NCI-H2171 (cell line): ENCODE results near the gene ALKBH7.
"Not testable (repeated sequence)": the region's sequence is repeated elsewhere in the genome, so short reads cannot be mapped to it uniquely, and the experiment has no call there.

ENCODE experiments used
- DNase-seq: peaks from one replicate; lab custom pipeline; 2025; lab: John Stamatoyannopoulos, UW

ALKBH7 gene

DNA sequence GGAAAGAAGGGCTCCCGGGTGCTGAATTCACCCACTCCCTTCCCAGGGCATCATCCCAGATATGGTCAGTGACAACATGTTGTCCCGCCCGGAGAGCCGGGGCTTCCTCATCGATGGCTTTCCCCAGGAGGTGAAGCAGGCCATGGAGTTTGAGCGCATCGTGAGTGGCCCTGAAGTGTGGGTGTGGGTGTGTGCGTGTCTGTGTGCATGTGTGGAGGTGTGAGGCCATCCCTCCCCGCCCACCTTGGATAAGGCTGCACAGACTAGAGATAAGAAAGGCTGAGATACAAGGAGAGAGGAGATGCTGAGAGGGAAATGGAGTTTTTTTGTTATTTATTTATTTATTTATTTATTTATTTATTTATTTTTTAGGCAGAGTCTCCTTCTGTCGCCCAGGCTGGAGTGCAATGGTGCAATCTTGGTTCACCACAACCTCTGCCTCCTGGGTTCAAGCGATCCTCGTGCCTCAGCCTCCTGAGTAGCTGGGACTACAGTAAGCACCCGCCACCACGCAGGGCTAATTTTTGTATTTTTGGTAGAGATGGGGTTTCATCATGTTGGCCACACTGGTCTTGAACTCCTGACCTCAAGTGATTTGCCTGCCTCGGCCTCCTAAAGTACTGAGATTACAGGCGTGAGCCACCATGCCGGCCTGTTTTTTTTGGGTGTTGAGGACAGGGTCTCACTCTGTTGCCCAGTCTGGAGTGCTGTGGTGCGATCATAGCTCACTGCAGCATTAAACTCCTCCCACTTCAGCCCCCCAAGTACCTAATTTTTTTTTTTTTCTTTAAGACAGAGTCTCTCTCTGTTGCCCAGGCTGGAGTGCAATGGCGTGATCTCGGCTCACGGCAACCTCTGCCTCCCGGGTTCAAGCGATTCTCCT lies 27.7 kb downstream of the ALKBH7 start:
- not testable (repeated sequence) for DNase-seq

DNA sequence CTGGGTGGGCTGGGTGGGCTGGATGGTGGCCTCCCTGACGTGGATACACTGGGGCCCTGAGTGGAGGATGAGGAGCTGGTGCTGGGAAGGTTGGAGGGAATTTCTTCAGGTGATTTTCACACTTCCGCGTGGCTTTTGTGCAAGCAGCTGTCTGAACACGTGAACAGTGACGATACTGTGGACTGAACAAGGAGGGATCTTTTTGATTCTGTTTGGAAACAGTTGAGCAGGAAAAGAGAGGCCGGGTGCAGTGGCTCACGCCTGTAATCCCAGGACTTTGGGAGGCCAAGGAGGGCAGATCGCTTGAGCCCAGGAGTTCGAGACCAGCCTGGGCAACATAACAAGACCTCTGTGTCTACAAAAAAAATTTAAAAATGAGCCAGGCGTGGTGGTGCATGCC lies 29.5 kb downstream of the ALKBH7 start:
- no peak for DNase-seq

DNA sequence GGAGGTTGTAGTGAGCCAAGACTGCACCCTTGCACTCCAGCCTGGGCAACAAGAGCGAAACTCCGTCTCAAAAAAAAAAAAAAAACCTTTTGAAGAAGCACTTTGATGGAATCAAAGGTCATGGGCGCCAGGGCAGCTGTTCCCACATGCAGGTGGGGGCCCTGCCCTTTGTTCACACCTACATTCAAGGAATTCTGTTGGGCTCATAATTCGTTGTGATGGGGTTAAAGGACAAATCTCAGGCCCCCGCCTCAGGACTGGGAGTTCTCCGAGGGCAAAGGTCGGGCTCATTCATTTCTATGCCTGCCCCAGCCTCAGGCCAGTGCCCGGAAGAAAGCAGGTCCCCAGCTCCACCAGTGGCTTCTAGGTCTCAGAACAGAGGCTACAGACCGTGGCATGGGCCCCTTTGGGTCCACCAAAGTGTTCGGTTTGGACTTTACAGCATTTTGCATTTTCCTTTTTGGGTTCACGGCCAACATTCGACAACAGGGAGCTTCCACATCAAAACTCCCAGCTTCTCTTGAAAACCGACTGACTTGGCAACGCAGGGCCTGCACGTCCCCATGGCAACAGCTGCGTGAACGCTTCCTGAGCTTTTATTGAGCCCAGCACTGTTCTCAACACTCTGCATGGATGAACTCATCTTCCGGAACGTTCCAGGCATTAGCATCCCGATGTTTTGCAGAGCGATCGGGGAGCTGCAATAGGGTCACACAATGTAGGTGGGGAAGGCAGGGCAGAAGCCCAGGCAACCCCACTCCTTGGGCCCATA lies 30.4 kb downstream of the ALKBH7 start:
- DNase-seq, result no peak

DNA sequence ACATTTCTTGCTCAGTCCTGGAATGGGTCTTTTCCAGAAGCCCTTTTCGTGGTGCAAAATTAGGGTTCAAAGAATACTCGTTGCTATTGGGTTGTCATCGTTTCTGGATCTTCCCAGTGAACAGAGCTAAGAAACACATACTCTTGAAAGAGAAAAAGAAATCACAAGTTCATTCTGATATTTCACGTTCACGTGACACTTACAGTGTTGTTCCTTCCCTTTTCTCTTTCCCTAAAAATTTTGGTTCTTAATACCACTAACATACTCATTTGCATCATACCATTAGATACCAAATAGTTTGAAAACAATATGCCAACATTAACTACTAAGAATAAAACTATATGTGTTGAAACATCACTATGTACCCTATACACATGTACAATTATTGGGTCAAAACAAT lies 33.8 kb downstream of the ALKBH7 start:
- no peak for DNase-seq

DNA sequence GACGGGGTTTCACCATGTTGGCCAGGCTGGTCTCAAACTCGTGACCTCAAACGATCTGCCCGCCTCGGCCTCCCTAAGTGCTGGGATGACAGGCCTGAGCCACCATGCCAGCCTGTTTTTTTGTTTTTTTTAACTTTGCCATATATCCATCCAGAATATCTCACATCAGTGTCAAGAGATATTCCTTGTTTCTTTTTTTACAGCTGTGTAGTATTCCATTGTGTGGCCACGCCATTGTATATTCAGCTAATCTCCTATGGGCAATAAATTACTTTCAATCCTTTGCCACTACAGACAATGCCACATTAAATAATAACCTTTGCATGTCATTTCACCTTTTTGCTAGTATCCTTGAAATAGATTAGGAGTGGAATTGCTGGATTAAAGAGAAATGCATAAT lies 36.8 kb downstream of the ALKBH7 start:
- no peak for DNase-seq

DNA sequence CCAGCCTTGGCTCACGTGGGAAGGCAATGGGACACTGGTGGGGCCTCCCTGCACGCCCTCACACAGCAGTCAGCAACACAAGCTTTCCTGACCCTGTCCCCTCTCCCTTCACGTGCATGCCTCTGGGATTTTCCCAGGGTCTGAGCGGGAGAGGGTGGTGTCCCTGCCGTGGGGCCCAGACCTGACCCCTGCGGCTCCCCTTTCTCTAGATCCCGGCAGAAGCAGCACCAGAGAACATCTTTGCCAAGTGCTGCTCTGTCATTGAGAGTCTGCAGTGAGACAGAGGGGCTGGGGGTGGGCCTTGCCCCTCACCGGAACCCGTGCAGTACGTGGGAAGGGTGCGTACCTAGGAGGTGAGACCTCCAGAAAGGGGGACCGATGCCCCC lies 39.5 kb downstream of the ALKBH7 start:
- DNase-seq, result no peak

DNA sequence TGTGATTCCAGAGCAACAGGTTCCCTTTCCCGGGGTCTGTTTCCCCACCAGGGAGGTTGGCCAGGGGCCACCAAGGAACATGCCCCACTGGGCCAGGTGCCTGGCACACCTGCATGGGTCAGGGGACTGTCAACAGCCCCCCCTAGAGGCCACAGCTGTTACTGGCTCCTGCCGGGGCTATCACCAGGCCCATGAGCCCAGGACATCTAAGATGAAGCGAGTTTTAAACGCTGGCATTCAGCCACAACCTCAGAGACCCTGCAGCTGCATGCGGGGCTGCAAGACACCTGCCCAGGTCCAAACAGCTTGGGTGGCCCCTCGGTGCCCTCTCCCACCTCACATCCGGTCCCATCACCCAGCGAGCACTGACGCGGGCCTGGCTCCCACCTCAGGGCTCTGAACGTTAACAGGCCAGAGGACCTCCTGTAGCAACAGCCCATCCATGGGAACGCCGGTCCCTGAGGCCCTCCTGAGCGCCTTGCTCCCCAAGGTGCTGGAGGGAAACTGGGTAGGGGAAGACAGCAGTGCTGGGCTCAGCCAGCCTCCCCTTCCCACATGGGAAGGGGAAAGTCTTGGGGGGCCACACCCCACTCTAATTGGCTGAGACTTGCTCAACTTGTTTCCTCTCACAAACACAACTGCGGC lies 40.0 kb downstream of the ALKBH7 start:
- peak; percentile 13 for DNase-seq

DNA sequence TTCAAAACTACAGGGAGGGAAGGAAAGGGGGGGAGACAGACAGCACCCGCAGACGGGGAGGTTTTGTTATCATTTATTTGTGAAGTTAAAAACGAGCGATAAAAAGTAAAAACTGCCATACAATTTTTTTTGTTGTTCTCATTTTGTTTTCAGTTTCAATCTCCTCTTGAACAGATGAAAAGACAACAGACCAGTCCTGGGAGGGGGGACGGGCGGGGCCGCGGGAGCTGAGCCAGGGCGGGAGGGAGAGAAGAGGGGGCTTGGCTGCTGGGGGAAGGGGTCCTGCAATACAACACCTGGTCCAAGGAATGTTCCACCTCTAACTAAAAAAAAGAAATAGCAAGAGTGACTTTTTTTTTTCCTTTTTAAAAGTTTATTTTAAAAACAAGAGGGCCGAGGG lies 40.7 kb downstream of the ALKBH7 start:
- DNase-seq, result no peak

DNA sequence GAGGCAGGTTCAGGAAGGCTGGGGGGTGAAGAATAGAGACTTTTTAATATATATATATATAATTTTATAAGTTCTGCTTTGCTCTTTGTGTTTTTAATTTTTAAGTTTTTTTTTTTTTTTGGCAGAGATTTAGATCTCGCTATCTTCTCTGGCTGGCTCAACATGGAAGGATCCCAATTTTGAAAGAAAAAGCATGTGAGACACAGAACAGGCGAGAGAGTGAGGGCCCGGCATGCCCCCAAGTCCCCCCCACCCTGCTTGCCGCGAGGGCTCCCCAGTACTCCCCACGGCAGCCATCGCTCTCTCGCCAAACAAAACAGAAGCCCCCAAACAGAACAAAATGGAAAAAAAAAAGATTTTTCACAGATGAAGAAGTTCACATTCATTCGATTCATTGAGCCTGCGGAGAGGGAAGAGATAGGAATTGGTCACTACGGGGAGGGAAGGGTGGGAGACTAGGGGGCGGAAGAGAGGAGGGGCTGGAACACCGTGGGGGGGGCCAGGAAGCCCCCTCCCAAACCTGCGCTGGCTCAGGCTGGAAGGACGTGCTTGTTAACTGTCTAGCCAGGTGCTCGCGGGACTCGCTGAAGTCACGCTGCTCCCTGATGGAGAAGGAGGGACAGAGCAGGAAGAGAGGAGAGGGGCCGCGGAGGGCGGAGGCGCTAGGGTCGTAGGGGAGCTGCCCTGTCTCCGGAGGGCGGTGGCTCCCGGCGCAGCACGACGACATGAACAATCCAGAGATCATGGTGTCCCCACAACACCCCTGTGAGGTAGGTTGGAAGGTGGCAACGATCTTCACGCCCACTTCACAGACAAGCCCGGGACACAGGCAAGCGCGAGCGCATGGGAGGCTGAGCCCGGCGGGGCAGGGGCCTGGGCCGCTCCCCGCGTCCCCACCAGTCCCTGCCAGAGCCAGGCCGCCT lies 41.4 kb downstream of the ALKBH7 start:
- no peak for DNase-seq

DNA sequence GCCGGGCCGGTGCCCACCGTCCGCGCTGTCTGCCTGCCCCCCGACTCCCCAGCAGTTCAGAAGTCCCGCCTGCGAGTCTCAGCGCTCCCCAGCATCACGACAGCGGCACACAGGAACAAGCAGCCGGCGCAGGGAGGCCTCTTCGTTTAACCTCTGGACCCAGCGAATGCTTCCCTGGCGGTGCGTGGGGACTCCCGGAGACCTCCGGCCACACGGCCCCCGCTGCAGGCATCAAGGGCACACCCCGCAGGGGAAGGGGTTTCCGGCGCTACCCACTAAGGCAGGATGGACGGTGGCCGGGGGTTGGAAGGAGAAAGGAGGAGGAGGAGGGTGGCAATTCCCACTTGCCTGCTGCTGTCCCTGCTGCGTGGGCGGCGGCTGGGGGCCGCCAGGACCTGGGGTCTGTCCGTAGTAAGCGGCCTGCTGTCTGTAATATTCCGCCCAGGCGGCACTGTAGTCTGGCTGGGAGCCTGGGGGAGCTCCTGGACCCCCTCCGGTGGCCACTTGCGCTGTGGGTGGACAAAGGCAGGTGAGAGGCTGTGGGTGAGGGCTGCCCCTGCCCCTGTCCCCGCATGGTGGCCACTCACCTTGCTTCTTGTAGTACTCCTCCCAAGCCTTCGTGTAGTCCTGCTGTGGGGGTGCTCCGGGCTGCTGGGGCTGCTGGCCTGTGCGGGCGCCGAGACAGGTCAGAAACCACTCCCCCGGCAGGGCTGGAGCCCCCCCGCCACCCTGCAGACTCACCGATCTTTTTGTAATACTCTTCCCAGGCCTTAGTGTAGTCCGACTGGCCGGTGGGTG lies 42.4 kb downstream of the ALKBH7 start:
- no peak for DNase-seq

DNA sequence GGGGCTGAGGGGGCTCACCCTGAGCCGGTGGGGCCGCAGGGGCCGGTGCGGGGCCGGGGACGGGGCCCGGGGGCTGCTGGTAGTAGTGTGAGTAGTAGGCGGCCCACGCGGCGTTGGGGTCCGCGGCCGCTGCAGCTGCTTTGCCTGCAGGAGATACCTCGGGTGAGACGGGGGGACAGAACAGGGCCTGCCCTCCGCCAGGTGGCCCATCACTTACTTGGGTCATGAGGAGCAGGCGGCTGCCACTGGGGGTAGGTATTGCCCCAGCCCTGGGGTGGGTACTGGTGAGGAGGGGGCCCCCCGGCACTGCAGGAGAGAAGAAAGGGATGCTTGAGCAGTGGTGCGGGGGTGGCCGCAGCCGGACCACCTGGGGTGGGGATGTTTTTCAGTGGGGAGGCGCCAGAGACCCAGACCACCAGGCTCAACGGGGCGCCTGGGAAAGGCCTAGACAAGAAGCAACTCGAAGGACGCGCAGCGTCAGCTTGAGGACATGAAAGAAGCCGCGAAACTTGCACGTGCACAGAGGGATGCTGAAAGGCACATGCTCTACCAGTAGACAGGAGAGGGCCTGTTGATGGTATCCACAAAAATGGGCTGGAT lies 43.1 kb downstream of the ALKBH7 start:
- DNase-seq, result no peak

DNA sequence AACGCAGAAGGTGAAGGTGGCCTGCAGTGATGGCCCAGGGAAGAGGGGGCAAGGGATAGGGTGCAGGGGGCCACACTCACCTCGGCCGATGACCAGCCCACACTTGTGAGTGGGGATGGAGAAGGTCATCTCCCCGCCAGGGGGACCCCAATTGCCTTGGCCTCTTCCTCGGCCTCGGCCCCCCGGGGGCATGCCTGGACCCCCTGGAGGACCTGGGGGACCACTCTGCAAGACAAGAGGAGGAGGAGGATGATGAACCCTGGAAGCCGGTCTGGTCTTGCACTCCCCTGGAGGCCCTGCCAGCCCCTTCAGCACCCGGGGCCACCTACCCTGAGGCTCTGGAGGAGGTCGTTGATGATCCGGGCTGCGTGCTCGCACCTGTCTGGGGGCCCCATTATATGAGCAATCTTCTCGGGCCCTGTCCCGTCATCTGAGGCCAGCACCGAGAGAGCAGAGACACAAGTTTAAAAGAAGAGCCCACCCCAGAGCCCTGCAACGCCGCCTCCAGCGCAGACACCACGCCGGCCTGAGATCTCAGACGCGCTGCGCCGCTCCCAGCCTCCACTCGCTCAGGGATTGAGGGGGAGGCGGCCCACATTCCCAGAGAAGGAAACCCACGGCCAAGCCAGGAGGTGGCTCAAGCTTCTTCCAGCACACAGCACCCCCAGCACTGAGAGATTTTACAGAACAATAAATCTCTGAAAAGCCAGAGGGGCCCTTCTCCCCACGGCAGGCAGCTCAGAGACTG lies 44.2 kb downstream of the ALKBH7 start:
- DNase-seq, result no peak

DNA sequence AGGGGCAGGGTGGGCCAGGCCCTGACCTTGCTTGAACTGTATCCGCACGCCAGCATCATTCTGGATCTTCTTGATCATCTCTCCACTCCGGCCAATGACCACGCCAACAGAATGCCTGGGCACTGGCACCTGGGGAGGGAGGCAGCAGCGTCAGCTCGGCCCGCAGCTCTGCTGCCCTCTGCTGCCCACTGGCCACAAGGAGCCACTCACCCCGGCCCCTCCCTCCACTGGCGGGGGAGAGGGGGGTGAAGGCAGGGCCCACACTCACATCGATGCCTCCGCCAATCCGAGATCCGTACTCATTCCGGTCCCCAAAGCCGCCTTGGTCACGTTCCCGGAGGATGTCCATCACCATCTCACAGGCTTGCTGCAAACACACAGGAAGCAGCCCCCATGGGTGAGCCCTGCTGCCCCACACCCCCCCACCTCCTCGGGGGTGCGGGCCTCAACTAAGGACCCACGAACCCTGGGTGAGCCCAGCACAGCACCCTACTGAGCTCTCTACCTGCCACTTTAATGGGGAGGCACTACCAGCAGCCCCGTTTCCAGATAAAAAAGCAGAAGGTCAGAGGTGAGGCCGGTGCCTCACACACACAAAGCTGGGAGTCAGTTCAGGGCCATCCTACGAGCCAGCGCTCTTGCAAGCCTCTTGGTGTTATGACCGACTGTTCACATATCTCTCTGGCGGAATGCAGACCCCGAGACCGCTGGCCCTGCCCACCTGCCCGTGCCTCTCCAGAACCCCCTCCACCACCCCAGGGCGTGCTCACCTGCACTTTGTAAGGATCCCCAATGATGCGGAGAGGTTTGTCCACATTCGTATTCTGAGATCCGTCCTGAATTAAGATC lies 45.3 kb downstream of the ALKBH7 start:
- no peak for DNase-seq

DNA sequence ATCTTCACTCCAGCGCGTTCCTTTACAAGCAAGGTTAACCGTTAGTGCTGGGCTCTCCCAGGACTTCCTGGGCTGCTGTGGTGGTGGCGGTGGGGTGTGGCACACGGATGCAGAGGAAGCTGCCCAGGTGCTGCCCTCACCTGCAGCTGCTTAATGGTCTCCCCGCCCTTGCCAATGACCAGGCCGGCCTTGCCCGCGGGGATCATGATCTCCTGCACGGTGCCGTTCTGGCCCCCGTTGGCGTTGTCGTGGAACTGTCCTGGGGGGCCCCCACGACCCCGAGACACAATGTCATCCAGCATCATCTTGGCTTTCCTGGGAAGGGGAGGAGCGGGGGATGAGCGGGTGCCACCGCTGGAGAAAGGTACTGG lies 46.0 kb downstream of the ALKBH7 start:
- no peak for DNase-seq

DNA sequence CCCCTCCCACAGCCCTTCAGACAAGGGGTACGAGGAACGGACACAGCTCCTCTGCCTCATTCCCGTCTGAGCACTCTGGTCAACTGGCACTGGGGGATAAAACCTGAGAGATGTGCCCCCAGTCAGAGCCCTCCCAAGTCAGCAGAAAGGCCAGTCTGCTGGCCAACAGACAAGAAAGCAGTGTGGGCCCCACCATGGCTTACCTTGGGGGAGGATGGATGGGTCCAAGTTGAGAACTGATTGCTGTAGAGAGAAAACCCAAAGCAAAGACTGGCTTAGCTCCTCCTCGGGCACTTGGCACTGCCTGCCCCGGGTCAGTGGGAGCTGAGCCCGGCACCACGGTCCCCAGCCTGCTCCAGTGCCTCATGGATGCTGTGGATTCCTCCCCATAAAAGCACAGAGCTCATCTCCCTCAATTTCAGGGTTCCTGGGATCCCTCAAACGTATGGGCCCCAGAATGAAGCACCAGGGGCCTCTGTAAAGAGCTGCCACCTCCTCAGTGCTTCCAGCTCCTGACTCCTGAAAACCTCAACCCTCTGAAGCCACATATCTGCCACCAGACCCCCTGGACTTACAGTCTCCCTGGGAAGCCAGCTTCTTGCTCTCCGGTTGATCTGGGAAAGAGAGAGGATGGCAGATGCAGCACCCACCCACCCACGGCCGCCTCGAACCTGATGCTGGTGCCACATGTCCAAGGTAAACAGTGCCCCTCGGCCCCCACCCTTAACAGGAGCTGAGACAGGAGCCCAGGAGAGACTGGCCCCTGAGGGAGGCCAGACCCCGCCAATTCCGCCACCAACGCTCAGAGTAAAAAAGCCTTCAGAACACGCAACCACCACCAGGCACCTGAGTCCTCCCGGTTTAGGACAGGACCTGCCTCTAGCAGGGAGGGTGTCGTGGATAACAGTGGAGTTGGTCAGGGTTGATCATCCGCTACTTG lies 48.8 kb downstream of the ALKBH7 start:
- DNase-seq, result no peak

DNA sequence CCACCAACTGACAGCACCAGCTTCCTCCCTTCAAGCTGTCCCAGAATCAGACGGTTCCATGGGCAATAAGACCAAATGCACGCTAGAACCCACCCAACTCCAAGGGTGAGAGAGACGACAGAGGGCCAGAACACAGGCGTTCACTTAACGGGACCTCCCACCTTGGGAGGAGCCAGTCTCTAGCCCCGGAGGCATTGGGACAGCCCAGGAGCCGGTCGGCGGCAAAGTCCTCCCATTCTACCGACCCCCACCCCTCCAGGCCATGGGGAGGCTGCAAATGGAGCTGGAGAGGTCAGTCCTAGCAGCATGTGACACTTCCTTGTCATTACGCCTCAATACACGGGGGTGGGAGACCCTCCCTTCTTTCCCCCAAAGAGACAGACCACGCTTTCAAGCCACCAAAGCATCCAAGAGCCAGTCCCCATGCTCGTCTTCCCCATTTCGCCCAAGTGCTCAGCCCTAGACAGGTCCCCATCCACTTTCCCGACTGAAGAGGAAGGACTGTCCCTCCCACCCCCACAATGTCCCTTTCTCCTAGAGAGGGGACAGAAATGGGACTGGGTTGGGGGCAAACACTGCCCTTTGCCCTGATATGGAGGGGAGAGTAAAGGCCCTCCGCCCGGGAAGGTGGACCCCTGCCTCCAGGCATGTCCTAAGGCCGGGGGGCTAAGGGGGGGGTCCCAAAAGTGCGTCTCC lies 51.1 kb downstream of the ALKBH7 start:
- DNase-seq, result no peak
